Bronchial epithelial cell (primary cell): ENCODE data around the gene CCDC78. TPM values are rescaled to one million over a fixed set of nuclear protein-coding genes. Genes with fewer than 3 reads are reported as not detected.

Experiments used
- DNase-seq: peaks from one replicate; pipeline ENCODE4 v3.0.0-alpha.2; 2010; ENCODE audit warnings: low read depth
- FAIRE-seq: peaks from 2 replicates; lab custom pipeline; 2011; peaks lifted over from hg19 to GRCh38; lab: Jason Lieb, UNC
- H3K27me3 ChIP-seq: 2 replicates; pipeline ENCODE4 v1.5.1; 2011; ENCODE audit warnings: low read length; ENCODE audit not compliant: control insufficient read depth, insufficient read depth
- H3K36me3 ChIP-seq: 2 replicates; pipeline ENCODE4 v1.5.1; 2011; ENCODE audit warnings: low read length; ENCODE audit not compliant: control insufficient read depth, insufficient read depth
- H3K4me3 ChIP-seq: 2 replicates; pipeline ENCODE4 v1.5.1; 2011; ENCODE audit warnings: mild to moderate bottlenecking, low read depth, low read length, control low read depth
- CTCF ChIP-seq: IDR thresholded peaks from 2 replicates; pipeline ENCODE4 v1.5.1; 2011; ENCODE audit warnings: mild to moderate bottlenecking, moderate library complexity, low read length, control low read depth, inconsistent platforms; ENCODE audit not compliant: insufficient read depth, severe bottlenecking
- total RNA-seq: library from RNA; depleted of rRNA; stranded (reverse); fragments of >200 nt; gene quantifications from 2 replicates; pipeline ENCODE4 v1.2.1, GENCODE V29; 2014

Gene CCDC78
- total RNA-seq, 1 donor from 2014 or later = 1.6 TPM

- FAIRE-seq (no peak), DNase-seq (no peak)
- Histone ChIP-seq H3K4me3 (no peak overlapping the region), H3K36me3 (peaks cover 26% of the 10 kb centered on the region), H3K27me3 (no peaks in the 10 kb centered on the region)
- TF ChIP-seq CTCF = no peak
Observed at GRCh38 chr16:735982-736453, 9.8 kb upstream of the CCDC78 start.

- Histone ChIP-seq H3K27me3 (no peaks in the 10 kb centered on the region), H3K36me3 (peaks cover 26% of the 10 kb centered on the region), H3K4me3 (no peak overlapping the region)
- DNase-seq = no peak
- no peak for FAIRE-seq
- no peak for TF ChIP-seq CTCF
Observed at GRCh38 chr16:734981-735881, 9.0 kb upstream of the CCDC78 start.

DNA sequence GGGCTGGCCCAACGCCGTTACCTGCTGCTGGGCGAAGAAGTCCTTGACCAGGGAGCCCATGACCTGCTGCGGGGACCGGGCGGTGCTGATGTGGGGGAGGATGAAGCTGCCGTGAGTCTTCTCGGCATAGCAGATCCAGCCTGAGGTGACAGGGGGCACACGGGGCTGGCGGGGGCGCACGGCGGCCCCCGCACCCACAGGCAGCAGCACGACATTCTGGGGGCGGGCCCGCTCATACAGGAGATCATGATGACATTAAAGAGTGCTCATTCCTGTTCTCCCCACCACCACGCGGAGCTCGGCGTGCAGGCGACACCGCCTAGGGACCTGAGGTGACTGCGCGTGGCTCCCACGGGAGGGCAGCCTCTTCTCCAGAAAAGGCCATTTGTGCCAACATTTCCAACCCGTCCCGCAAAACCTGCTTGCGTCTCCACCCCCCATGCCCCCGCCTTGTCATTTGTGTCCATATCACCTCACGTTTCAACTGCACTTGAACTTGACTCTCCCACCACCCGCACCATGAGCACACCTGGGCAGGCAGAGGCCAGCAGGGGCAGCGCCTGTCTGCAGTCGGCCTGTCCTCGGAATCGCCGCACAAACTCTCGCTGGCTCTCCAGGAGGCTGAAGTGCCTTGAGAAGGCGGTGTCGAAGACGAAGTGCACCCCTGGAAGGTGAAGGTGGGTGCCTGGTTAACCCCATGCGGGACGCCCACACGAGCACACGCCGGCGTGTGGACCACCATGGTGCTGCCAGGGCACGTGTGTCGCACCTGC is 8.2 kb upstream of the CCDC78 start:
- FAIRE-seq = no peak
- no peaks in the 10 kb centered on the region for H3K27me3 ChIP-seq
- peaks cover 26% of the 10 kb centered on the region for H3K36me3 ChIP-seq
- no peak for TF ChIP-seq CTCF
- DNase-seq = no peak
- no peak overlapping the region for H3K4me3 ChIP-seq

DNA sequence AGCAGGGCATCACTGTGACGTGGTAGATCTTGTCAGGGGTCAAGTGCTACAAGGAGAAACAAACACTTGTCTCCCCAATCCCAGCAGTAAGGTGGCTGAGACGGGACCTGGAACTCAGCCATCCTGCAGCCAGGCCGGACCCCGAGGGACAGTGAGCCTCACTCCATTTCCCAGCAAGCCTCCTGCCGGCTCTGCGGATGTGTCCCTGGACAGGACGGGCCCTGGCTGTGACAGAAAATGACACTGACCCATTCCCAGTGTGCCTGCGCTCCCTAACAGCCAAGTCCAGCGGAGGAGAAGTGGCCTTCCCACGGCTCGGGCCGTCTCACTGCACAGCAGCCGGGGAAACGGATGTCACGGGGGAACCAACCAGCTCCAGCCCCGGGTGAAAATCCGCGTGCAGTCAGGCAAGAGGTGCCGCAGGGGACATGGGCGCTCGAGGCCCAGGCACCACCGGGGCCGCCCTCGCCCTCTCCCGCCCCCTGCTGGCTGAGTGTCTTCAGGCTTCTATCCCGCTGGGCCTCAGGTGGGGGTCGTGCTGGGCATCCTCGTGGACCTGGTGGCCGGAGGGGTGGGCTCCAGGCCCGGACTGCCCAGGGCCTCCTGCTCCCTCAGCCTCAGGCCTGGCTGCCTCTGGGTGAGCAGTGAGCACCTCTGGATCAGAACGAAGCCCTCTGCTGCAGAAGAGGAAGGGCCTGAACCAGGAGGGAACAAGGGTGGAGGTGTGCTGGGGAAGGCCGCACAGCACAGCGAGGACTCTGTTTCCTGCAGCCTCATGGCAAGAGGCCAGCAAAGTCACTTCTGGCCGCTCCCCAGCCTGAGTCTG is 7.4 kb upstream of the CCDC78 start:
- no peak for DNase-seq
- no peak for FAIRE-seq
- TF ChIP-seq CTCF = peak; percentile 73
- Histone ChIP-seq H3K36me3 (peaks cover 26% of the 10 kb centered on the region), H3K27me3 (no peaks in the 10 kb centered on the region), H3K4me3 (no peak overlapping the region)

DNA sequence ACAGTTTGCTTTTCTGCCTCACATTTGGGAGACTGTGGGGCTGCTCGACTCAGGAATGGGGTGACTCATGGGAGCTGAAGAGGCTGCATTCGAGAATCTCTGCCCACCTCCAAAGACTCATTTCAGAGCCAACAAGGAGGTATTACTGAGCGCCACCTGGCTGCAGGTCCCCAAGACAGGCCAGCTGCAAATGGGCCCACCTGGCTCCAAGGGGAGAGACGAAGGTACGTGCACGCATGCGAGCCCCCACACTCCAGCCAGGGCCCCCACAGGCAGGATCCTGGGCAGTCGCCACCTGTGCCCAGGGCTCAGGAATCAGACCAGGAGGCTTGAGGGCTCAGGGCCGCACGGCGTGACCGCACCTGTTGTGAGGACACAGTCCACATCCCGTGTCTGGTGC is 6.7 kb upstream of the CCDC78 start:
- Histone ChIP-seq H3K36me3 (peaks cover 26% of the 10 kb centered on the region), H3K4me3 (no peak overlapping the region), H3K27me3 (no peaks in the 10 kb centered on the region)
- no peak for TF ChIP-seq CTCF
- DNase-seq = peak; percentile 50
- no peak for FAIRE-seq
